ENCODE results near the gene TNRC6B.

DNA sequence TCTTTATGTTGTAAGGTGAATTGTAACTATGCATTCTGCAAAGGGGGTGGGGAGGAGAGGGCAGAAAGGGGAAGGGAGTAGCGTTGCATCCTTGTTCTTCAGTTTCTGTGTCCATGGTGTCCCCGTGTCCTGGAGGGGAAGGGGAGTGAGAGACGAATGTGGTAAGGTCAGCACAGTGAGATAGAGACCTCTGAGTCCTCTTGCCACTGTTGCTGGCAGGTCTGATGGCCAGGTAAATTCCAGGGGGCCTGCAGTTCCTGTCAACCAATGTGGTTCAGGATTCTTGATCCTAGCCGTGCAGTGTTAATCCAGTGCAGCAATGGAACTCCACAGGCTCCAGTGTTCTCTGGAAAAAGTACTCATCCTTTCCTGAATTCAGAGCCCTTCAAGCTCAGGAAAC, 154.0 kb downstream of the TNRC6B start:
- TF ChIP-seq, protein P1, sequence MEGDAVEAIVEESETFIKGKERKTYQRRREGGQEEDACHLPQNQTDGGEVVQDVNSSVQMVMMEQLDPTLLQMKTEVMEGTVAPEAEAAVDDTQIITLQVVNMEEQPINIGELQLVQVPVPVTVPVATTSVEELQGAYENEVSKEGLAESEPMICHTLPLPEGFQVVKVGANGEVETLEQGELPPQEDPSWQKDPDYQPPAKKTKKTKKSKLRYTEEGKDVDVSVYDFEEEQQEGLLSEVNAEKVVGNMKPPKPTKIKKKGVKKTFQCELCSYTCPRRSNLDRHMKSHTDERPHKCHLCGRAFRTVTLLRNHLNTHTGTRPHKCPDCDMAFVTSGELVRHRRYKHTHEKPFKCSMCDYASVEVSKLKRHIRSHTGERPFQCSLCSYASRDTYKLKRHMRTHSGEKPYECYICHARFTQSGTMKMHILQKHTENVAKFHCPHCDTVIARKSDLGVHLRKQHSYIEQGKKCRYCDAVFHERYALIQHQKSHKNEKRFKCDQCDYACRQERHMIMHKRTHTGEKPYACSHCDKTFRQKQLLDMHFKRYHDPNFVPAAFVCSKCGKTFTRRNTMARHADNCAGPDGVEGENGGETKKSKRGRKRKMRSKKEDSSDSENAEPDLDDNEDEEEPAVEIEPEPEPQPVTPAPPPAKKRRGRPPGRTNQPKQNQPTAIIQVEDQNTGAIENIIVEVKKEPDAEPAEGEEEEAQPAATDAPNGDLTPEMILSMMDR (IDR thresholded peaks at IDR 0.05; ENCODE audit: poor library complexity, severe bottlenecking) = no peak
- TF ChIP-seq RAD21 (conservative IDR thresholded peaks at IDR 0.05) = no peak
- TF ChIP-seq TAF1 (IDR thresholded peaks at IDR 0.05; ENCODE audit: low read depth) = no peak
- TF ChIP-seq SMC3 (conservative IDR thresholded peaks at IDR 0.05; ENCODE audit: poor library complexity) = no peak
- no peak for TF ChIP-seq POLR2AphosphoS5 (IDR thresholded peaks at IDR 0.05)
- TF ChIP-seq EZH2 (IDR thresholded peaks at IDR 0.05; ENCODE audit: borderline replicate concordance, insufficient read depth, low read length, poor library complexity, severe bottlenecking) = no peak

Measured in neural cell (in vitro differentiated cells).